Memory B cell (primary cell): Measurements from ENCODE around the gene PIK3CG.
"Not testable (repeated sequence)": the region's sequence is repeated elsewhere in the genome, so short reads cannot be mapped to it uniquely, and the experiment has no call there.

Source experiments
- ATAC-seq: fragments of 150-1000 bp; cut with Tn5 transposase; 2 replicates; pipeline ENCODE4 v1.10.0; 2021; ENCODE audit warnings: low read depth, mild to moderate bottlenecking, moderate library complexity
- DNase-seq, 2 donors: peaks; one replicate each; pipeline ENCODE4 v3.0.0; 2022; ENCODE audit warnings: low spot score in 2 of 2
- H3K27ac Mint-ChIP-seq: one replicate; pipeline ENCODE4 v1.8.0; 2022; ENCODE audit warnings: mild to moderate bottlenecking, moderate library complexity, mixed read lengths
- H3K27me3 Mint-ChIP-seq: one replicate; pipeline ENCODE4 v1.8.0; 2022; ENCODE audit warnings: mixed read lengths
- H3K36me3 Mint-ChIP-seq: one replicate; pipeline ENCODE4 v1.8.0; 2022; ENCODE audit warnings: mild to moderate bottlenecking, mixed read lengths
- H3K4me1 Mint-ChIP-seq: one replicate; pipeline ENCODE4 v1.8.0; 2022; ENCODE audit warnings: mixed read lengths
- H3K4me3 Mint-ChIP-seq: one replicate; pipeline ENCODE4 v1.8.0; 2022; ENCODE audit warnings: mild to moderate bottlenecking, moderate library complexity, mixed read lengths
- H3K9me3 Mint-ChIP-seq: one replicate; pipeline ENCODE4 v1.8.0; 2022; ENCODE audit warnings: mixed read lengths

PIK3CG gene

GRCh38 chr7:106844279-106844997 is 20.6 kb upstream of the PIK3CG start:
- no peaks in the 10 kb centered on the region for H3K9me3 Mint-ChIP-seq
- no peak for DNase-seq
- no peaks in the 10 kb centered on the region for H3K36me3 Mint-ChIP-seq
- H3K4me3 Mint-ChIP-seq, result no peak overlapping the region
- peaks cover 6% of the 10 kb centered on the region for H3K4me1 Mint-ChIP-seq
- no peak overlapping the region for H3K27ac Mint-ChIP-seq
- peaks cover 4% of the 10 kb centered on the region for H3K27me3 Mint-ChIP-seq
- no peak for ATAC-seq

- Mint-ChIP-seq H3K27ac (no peak overlapping the region), H3K4me1 (no peaks in the 10 kb centered on the region), H3K4me3 (no peak overlapping the region), H3K27me3 (peaks cover 4% of the 10 kb centered on the region), H3K36me3 (no peaks in the 10 kb centered on the region), H3K9me3 (no peaks in the 10 kb centered on the region)
- DNase-seq, result no peak
- no peak for ATAC-seq
Measured at GRCh38 chr7:106848049-106848448, 17.0 kb upstream of the PIK3CG start.

- H3K27me3 Mint-ChIP-seq, result peaks cover 4% of the 10 kb centered on the region
- no peak for DNase-seq
Measured at GRCh38 chr7:106848851-106849442, 16.1 kb upstream of the PIK3CG start.

GRCh38 chr7:106851632-106852031 is 13.4 kb upstream of the PIK3CG start:
- H3K9me3 Mint-ChIP-seq, H3K27me3 Mint-ChIP-seq, H3K4me3 Mint-ChIP-seq, DNase-seq, H3K4me1 Mint-ChIP-seq, H3K27ac Mint-ChIP-seq, H3K36me3 Mint-ChIP-seq, ATAC-seq: not testable (repeated sequence)

More at GRCh38 chr7:106848851-106849442, 16.1 kb upstream of the PIK3CG start:
- Mint-ChIP-seq H3K36me3 (no peaks in the 10 kb centered on the region), H3K27ac (no peak overlapping the region), H3K4me1 (no peaks in the 10 kb centered on the region), H3K4me3 (no peak overlapping the region), H3K9me3 (no peaks in the 10 kb centered on the region)
- ATAC-seq, result no peak

GRCh38 chr7:106853250-106853908 is 11.7 kb upstream of the PIK3CG start:
- Mint-ChIP-seq H3K36me3 (no peaks in the 10 kb centered on the region), H3K27me3 (peaks cover 2% of the 10 kb centered on the region), H3K4me1 (peaks cover 10% of the 10 kb centered on the region), H3K9me3 (no peaks in the 10 kb centered on the region), H3K4me3 (no peak overlapping the region), H3K27ac (no peak overlapping the region)
- DNase-seq, result no peak
- ATAC-seq, result no peak

- no peaks in the 10 kb centered on the region for H3K27me3 Mint-ChIP-seq
- peaks cover 12% of the 10 kb centered on the region for H3K4me1 Mint-ChIP-seq
- no peak for DNase-seq
- no peak overlapping the region for H3K4me3 Mint-ChIP-seq
- H3K27ac Mint-ChIP-seq, result no peak overlapping the region
- ATAC-seq, result peak; percentile 67
- no peaks in the 10 kb centered on the region for H3K9me3 Mint-ChIP-seq
- no peaks in the 10 kb centered on the region for H3K36me3 Mint-ChIP-seq
Measured at GRCh38 chr7:106855540-106856132, 9.4 kb upstream of the PIK3CG start.

GRCh38 chr7:106858618-106859532 is 6.2 kb upstream of the PIK3CG start:
- Mint-ChIP-seq H3K36me3 (no peaks in the 10 kb centered on the region), H3K4me3 (no peak overlapping the region), H3K9me3 (no peaks in the 10 kb centered on the region), H3K27me3 (no peaks in the 10 kb centered on the region), H3K27ac (no peak overlapping the region), H3K4me1 (peaks cover 28% of the 10 kb centered on the region)
- DNase-seq, result no peak
- ATAC-seq, result no peak

- Mint-ChIP-seq H3K4me3 (no peak overlapping the region), H3K36me3 (no peaks in the 10 kb centered on the region), H3K9me3 (no peaks in the 10 kb centered on the region), H3K27me3 (no peaks in the 10 kb centered on the region), H3K27ac (peak overlapping the region; percentile 95), H3K4me1 (peaks cover 30% of the 10 kb centered on the region)
- DNase-seq (no peak), ATAC-seq (no peak)
Measured at GRCh38 chr7:106862317-106863089, 2.6 kb upstream of the PIK3CG start.

GRCh38 chr7:106863274-106863997 is 1.6 kb upstream of the PIK3CG start:
- Mint-ChIP-seq H3K27ac (peak overlapping the region; percentile 95), H3K4me1 (peaks cover 28% of the 10 kb centered on the region), H3K27me3 (no peaks in the 10 kb centered on the region), H3K4me3 (no peak overlapping the region), H3K9me3 (no peaks in the 10 kb centered on the region), H3K36me3 (peaks cover 8% of the 10 kb centered on the region)
- no peak for ATAC-seq
- no peak for DNase-seq

- Mint-ChIP-seq H3K4me1 (peaks cover 37% of the 10 kb centered on the region), H3K9me3 (no peaks in the 10 kb centered on the region), H3K36me3 (peaks cover 18% of the 10 kb centered on the region), H3K27me3 (no peaks in the 10 kb centered on the region), H3K4me3 (peak overlapping the region; percentile 96), H3K27ac (peak overlapping the region; percentile 95)
- no peak for DNase-seq
- peak; percentile 16 for ATAC-seq
Measured at GRCh38 chr7:106864298-106865081, 592 bp upstream of the PIK3CG start.

GRCh38 chr7:106866298-106867281 is 1.5 kb downstream of the PIK3CG start:
- Mint-ChIP-seq H3K4me1 (peaks cover 42% of the 10 kb centered on the region), H3K36me3 (peaks cover 18% of the 10 kb centered on the region), H3K27ac (peak overlapping the region; percentile 95), H3K27me3 (no peaks in the 10 kb centered on the region), H3K9me3 (no peaks in the 10 kb centered on the region), H3K4me3 (peak overlapping the region; percentile 96)
- DNase-seq (peak in 1 of 2 donors; percentile 35), ATAC-seq (peak; percentile 8)
